PC-3 (cell line): Measurements from ENCODE around the gene TMUB1. TPM values are rescaled to one million over a fixed set of nuclear protein-coding genes. Genes with fewer than 3 reads are reported as not detected.

Experiments
- ATAC-seq: fragments of 200-7000 bp; cut with Tn5 transposase; 2 replicates; pipeline ENCODE4 v1.9.1; 2020; ENCODE audit warnings: mild to moderate bottlenecking, moderate library complexity
- BruUV-seq: library from RNA; stranded (reverse); fragments of 400-500 nt; replicated peaks from 2 replicates; lab custom pipeline; 2021; lab: Mats Ljungman, UMichigan
- CTCF ChIA-PET: fragments of 300-600 bp; sonication (Branson Sonifier 250); formaldehyde crosslinking; loops from one replicate; lab custom pipeline; 2022; ENCODE audit warnings: antibody characterized with exemption; lab: Charles Lee
- POLR2A ChIA-PET: fragments of 300-600 bp; sonication (Branson Sonifier 250); formaldehyde crosslinking; loops from one replicate; lab custom pipeline; 2022; ENCODE audit warnings: antibody characterized with exemption; ENCODE audit not compliant: unreplicated experiment; lab: Charles Lee
- DNase-seq: peaks from one replicate; pipeline ENCODE4 v3.0.0-alpha.2; 2015
- H2AFZ ChIP-seq: fragments of 300-600 bp; sonication (generic); 2 replicates; pipeline ENCODE4 v1.6.0; 2016; ENCODE audit warnings: antibody characterized with exemption, low read length
- H3F3A ChIP-seq: fragments of 300-600 bp; sonication (generic); one replicate; pipeline ENCODE4 v1.6.0; 2017; ENCODE audit warnings: antibody characterized with exemption, low read length, control low read depth, mild to moderate bottlenecking; ENCODE audit not compliant: unreplicated experiment
- H3K27ac ChIP-seq: fragments of 300-600 bp; sonication (generic); 2 replicates; pipeline ENCODE4 v1.5.1; 2016; ENCODE audit warnings: mild to moderate bottlenecking, low read length
- H3K27me3 ChIP-seq: fragments of 300-600 bp; sonication (generic); 2 replicates; pipeline ENCODE4 v1.6.1; 2016; ENCODE audit warnings: low read length, mixed read lengths
- H3K36me3 ChIP-seq: fragments of 300-600 bp; sonication (generic); 2 replicates; pipeline ENCODE4 v1.6.1; 2016; ENCODE audit warnings: low read depth, mixed run types, low read length, mixed read lengths
- H3K4me1 ChIP-seq: fragments of 300-600 bp; sonication (generic); 2 replicates; pipeline ENCODE4 v1.5.1; 2016; ENCODE audit warnings: low read length; ENCODE audit not compliant: insufficient read depth
- H3K4me2 ChIP-seq: fragments of 300-600 bp; sonication (generic); 2 replicates; pipeline ENCODE4 v1.6.0; 2016; ENCODE audit warnings: low read length
- H3K4me3 ChIP-seq: fragments of 300-600 bp; sonication (generic); 2 replicates; pipeline ENCODE4 v1.5.1; 2016; ENCODE audit warnings: mild to moderate bottlenecking, low read length, mixed read lengths
- H3K79me2 ChIP-seq: fragments of 300-600 bp; sonication (generic); 2 replicates; pipeline ENCODE4 v1.6.1; 2017; ENCODE audit warnings: low read length, mixed read lengths
- H3K9ac ChIP-seq: fragments of 300-600 bp; sonication (generic); 2 replicates; pipeline ENCODE4 v1.6.0; 2016; ENCODE audit warnings: mild to moderate bottlenecking, low read length
- H3K9me2 ChIP-seq: fragments of 300-600 bp; sonication (generic); replicated peaks from 2 replicates; pipeline ENCODE4 v1.6.1; 2016; ENCODE audit warnings: mixed run types, low read length, mixed read lengths
- H3K9me3 ChIP-seq: fragments of 300-600 bp; sonication (generic); 2 replicates; pipeline ENCODE4 v1.6.1; 2016; ENCODE audit warnings: low read length, mixed read lengths
- H4K20me1 ChIP-seq: fragments of 300-600 bp; sonication (generic); 2 replicates; pipeline ENCODE4 v1.6.1; 2016; ENCODE audit warnings: low read length, mixed read lengths
- EZH2 ChIP-seq: fragments of 300-600 bp; sonication (generic); IDR thresholded peaks from one replicate; pipeline ENCODE4 v1.6.1; 2017; ENCODE audit warnings: antibody characterized with exemption, mild to moderate bottlenecking, low read length; ENCODE audit not compliant: unreplicated experiment
- EZH2phosphoT487 ChIP-seq: fragments of 300-600 bp; sonication (generic); IDR thresholded peaks from 2 replicates; pipeline ENCODE4 v1.6.1; 2018; ENCODE audit warnings: mild to moderate bottlenecking, antibody characterized with exemption, low read length, borderline replicate concordance
- intact Hi-C: fragments of 100-400 bp; cut with micrococcal nuclease; formaldehyde crosslinking; loops from 2 replicates; pipeline ENCODE4 v1.9.0; 2023
- total RNA-seq: library from RNA; depleted of rRNA; stranded (reverse); fragments of >200 nt; gene quantifications from 2 replicates; pipeline ENCODE4 v1.2.3, GENCODE V29; 2014
- TF ChIP-seq, protein P1 (sequence below): fragments of 300-600 bp; sonication (generic); conservative IDR thresholded peaks from 2 replicates; pipeline ENCODE4 v1.5.1; 2017; ENCODE audit warnings: antibody characterized with exemption, low read depth, mild to moderate bottlenecking, low read length

Gene TMUB1
- total RNA-seq, 1 experiment from 2014 or later, result 52.1 TPM

DNA sequence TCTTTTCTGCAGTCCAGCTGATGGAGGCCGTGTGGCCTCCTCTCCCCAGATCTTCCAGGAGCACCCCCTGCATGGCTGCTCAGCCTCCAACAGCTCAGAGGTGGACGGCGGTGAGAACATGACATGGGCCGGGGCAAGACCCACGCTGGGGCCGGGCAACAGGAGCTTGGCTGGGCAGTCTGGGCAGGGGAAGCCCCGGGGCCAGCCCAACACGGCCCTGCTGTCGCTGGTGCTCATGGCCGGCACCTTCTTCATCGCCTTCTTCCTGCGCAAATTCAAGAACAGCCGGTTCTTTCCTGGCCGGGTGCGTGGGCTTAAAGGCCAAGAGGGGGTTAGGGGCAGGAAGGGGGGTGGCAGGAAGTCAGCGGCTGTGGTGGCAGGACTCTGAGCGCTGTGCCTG, 9.3 kb downstream of the TMUB1 start:
- peaks cover 9% of the 10 kb centered on the region for H3K79me2 ChIP-seq
- no peak overlapping the region for H3K27ac ChIP-seq
- POLR2A ChIA-PET, result no interaction called here
- no peaks in the 10 kb centered on the region for H3K9me3 ChIP-seq
- CTCF ChIA-PET, result interaction anchor here (0.6 kb wide), 1 partner anchor 13 kb away, joined by 6 read pairs; no protein-coding TSS in a partner anchor
- no peak overlapping the region for H3K9ac ChIP-seq
- H3K4me3 ChIP-seq, result no peak overlapping the region
- TF ChIP-seq EZH2phosphoT487, result no peak
- TF ChIP-seq, protein P1, sequence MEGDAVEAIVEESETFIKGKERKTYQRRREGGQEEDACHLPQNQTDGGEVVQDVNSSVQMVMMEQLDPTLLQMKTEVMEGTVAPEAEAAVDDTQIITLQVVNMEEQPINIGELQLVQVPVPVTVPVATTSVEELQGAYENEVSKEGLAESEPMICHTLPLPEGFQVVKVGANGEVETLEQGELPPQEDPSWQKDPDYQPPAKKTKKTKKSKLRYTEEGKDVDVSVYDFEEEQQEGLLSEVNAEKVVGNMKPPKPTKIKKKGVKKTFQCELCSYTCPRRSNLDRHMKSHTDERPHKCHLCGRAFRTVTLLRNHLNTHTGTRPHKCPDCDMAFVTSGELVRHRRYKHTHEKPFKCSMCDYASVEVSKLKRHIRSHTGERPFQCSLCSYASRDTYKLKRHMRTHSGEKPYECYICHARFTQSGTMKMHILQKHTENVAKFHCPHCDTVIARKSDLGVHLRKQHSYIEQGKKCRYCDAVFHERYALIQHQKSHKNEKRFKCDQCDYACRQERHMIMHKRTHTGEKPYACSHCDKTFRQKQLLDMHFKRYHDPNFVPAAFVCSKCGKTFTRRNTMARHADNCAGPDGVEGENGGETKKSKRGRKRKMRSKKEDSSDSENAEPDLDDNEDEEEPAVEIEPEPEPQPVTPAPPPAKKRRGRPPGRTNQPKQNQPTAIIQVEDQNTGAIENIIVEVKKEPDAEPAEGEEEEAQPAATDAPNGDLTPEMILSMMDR, result no peak
- TF ChIP-seq EZH2, result no peak
- no peak overlapping the region for H2AFZ ChIP-seq
- peaks cover 13% of the 10 kb centered on the region for H3K36me3 ChIP-seq
- no peaks in the 10 kb centered on the region for H3F3A ChIP-seq
- H3K9me2 ChIP-seq, result no peaks in the 10 kb centered on the region
- H3K4me1 ChIP-seq, result peaks cover 1% of the 10 kb centered on the region; the same call in 1 of the 2 replicates
- BruUV-seq, result no TSS peak
- ATAC-seq (no peak), DNase-seq (no peak)
- no peaks in the 10 kb centered on the region for H3K27me3 ChIP-seq
- H3K4me2 ChIP-seq, result no peak overlapping the region
- intact Hi-C loops, result no loop called here
- no peaks in the 10 kb centered on the region for H4K20me1 ChIP-seq

DNA sequence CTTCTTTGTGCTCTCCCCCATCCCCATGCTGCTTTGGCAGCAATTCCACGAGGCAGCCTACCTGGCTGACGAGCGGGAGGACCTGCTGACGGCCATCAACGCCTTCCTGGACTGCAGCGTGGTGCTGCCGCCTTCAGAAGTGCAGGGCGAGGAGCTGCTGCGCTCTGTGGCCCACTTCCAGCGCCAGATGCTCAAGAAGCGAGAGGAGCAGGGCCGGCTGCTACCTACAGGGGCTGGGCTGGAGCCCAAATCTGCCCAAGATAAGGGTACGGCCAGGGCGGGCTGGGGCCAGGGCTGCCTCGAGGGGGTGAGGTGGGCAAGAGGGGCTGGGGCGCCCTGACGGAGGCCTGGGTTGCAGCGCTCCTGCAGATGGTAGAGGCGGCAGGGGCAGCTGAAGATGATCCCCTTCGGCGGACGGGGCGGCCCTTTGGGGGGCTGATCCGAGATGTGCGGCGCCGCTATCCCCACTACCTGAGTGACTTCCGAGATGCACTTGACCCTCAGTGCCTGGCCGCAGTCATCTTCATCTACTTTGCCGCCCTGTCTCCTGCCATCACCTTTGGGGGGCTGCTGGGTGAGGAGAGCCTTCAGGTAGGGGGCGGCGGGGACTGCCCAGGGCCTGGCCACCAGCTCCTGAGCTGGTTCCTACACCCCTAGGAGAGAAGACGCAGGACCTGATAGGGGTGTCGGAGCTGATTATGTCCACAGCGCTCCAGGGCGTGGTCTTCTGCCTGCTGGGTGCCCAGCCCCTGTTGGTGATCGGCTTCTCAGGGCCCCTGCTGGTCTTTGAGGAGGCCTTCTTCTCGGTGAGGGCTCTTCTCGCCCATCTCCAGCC, 12.0 kb downstream of the TMUB1 start:
- CTCF ChIA-PET, result interaction anchor here (0.6 kb wide), 1 partner anchor 38 kb away, joined by 3 read pairs; no protein-coding TSS in a partner anchor
- H3K36me3 ChIP-seq, result peaks cover 24% of the 10 kb centered on the region
- BruUV-seq, result no TSS peak

More for the DNA sequence above, 12.0 kb downstream of the TMUB1 start:
- ATAC-seq (no peak), DNase-seq (no peak)
- H4K20me1 ChIP-seq, result no peaks in the 10 kb centered on the region
- POLR2A ChIA-PET, result no interaction called here
- H3K27me3 ChIP-seq, result no peaks in the 10 kb centered on the region
- H3K79me2 ChIP-seq, result no peaks in the 10 kb centered on the region
- H3K9me2 ChIP-seq, result no peaks in the 10 kb centered on the region
- intact Hi-C loops, result no loop called here
- no peak overlapping the region for H3K4me2 ChIP-seq
- no peak overlapping the region for H3K9ac ChIP-seq
- no peak overlapping the region for H3K27ac ChIP-seq
- H3K4me1 ChIP-seq, result no peaks in the 10 kb centered on the region
- no peaks in the 10 kb centered on the region for H3K9me3 ChIP-seq
- TF ChIP-seq, protein P1, result no peak
- TF ChIP-seq EZH2phosphoT487 (no peak), EZH2 (no peak)
- H2AFZ ChIP-seq, result no peak overlapping the region
- no peak overlapping the region for H3K4me3 ChIP-seq
- no peaks in the 10 kb centered on the region for H3F3A ChIP-seq
